ENCODE data around the gene MGAT4A. TPM values are rescaled to one million over a fixed set of nuclear protein-coding genes. Genes with fewer than 3 reads are reported as not detected.
"Not testable (repeated sequence)": the region's sequence is repeated elsewhere in the genome, so short reads cannot be mapped to it uniquely, and the experiment has no call there.

The MGAT4A gene
- total and polyA plus RNA-seq, 2 experiments from 2014 or later = 4.4 to 5.6 TPM

DNA sequence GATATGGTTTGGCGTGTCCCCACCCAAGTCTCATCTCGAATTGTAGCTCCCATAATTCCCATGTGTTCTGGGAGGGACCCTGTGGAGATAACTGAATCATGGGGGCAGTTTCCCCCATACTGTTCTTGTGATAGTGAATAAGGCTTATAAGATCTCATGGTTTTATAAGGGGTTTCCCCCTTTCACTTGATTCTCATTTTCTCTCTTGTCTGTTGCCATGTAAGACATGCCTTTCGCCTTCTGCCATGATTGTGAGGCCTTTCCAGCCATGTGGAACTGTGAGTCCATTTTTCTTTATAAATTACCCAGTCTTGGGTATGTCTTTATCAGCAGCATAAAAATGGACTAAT, 71.5 kb downstream of the MGAT4A start:
- H3K27me3 ChIP-seq (ENCODE audit: insufficient read depth); H3K4me3 Mint-ChIP-seq; H3K79me2 ChIP-seq (replicated peaks; ENCODE audit: insufficient read depth); H3K9me2 ChIP-seq (ENCODE audit: insufficient read depth); H3K27ac Mint-ChIP-seq; H4K20me1 ChIP-seq (replicated peaks; ENCODE audit: insufficient read depth); DNase-seq (ENCODE audit: low spot score); H3K27ac ChIP-seq (ENCODE audit: low read depth); H3K9me3 Mint-ChIP-seq; ATAC-seq; H3K4me3 ChIP-seq; H3K36me3 ChIP-seq (ENCODE audit: insufficient read depth); H3F3A ChIP-seq (replicated peaks; ENCODE audit: low read depth); H2AFZ ChIP-seq; H3K4me1 Mint-ChIP-seq; H3K36me3 Mint-ChIP-seq (ENCODE audit: low read depth); H3K4me2 ChIP-seq; H3K27me3 Mint-ChIP-seq (ENCODE audit: insufficient read depth, low read depth, poor library complexity); H3K4me1 ChIP-seq (ENCODE audit: insufficient read depth): not testable (repeated sequence)

DNA sequence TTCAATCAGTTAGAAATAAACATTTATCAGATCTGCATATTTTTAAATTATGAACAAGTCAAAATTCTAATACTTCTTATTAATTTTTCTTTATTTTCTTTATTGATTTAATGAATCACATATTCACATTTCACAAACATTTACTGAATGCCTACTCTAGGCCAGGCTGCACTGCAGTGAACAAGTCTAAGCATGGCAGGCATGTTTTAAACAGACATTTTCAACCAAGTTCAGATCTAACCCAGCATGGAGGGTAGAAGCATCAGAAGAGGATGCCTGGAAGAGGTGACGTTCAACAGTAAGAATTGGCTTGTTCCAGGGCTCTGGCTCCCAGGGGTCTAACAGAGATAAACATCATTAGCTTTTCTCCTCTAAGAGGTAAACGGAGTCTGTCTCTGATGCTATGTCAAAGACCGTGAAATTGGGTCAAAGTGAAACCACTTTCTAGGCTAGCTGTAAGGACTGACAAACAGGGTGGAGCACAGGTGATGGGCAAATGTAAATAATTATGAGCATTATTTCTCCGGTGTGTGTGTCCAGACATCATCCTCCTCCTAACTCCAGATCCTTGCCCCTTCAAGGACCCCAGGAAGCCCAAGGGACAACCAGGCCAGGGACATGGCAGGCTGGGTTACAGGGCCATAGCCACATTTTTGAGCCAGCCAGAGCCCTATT, 72.0 kb downstream of the MGAT4A start:
- no peak overlapping the region for H2AFZ ChIP-seq
- H3F3A ChIP-seq (replicated peaks; ENCODE audit: low read depth) = no peaks in the 10 kb centered on the region
- Mint-ChIP-seq H3K4me3 (no peak overlapping the region), H3K4me1 (no peaks in the 10 kb centered on the region; the same call in 2 of the 3 replicates), H3K27ac (no peak overlapping the region), H3K9me3 (peaks cover 3% of the 10 kb centered on the region; the same call in 2 of the 3 replicates), H3K36me3 (ENCODE audit: low read depth) (no peaks in the 10 kb centered on the region; the same call in 2 of the 3 replicates), H3K27me3 (ENCODE audit: insufficient read depth, low read depth, poor library complexity) (no peaks in the 10 kb centered on the region)
- H3K9me2 ChIP-seq (ENCODE audit: insufficient read depth) = 0 out of 2 replicates have a peak, but pooled peaks cover 4% of the 10 kb centered on the region
- H3K79me2 ChIP-seq (replicated peaks; ENCODE audit: insufficient read depth) = no peaks in the 10 kb centered on the region
- H3K4me1 ChIP-seq (ENCODE audit: insufficient read depth) = no peaks in the 10 kb centered on the region
- H3K27me3 ChIP-seq (ENCODE audit: insufficient read depth) = no peaks in the 10 kb centered on the region
- no peaks in the 10 kb centered on the region for H4K20me1 ChIP-seq (replicated peaks; ENCODE audit: insufficient read depth)
- H3K4me3 ChIP-seq = no peak overlapping the region
- DNase-seq (ENCODE audit: low spot score) (no peak), ATAC-seq (no peak)
- no peak overlapping the region for H3K27ac ChIP-seq (ENCODE audit: low read depth)
- H3K4me2 ChIP-seq = no peak overlapping the region
- no peaks in the 10 kb centered on the region for H3K36me3 ChIP-seq (ENCODE audit: insufficient read depth)
- TF ChIP-seq EZH2 (IDR thresholded peaks at IDR 0.05; ENCODE audit: low read depth, unreplicated experiment) (no peak), POLR2AphosphoS5 (IDR thresholded peaks at IDR 0.05; ENCODE audit: low read depth) (no peak), ZNF114 (CRISPR knock-in tag; IDR thresholded peaks at IDR 0.05) (no peak), CREB1 (CRISPR knock-in tag; IDR thresholded peaks at IDR 0.05; ENCODE audit: low read depth) (no peak), EZH2phosphoT487 (IDR thresholded peaks at IDR 0.05; ENCODE audit: unreplicated experiment) (no peak), ZNF331 (CRISPR knock-in tag; IDR thresholded peaks at IDR 0.05; ENCODE audit: low read depth) (no peak), JUNB (IDR thresholded peaks at IDR 0.05; ENCODE audit: unreplicated experiment) (no peak), ZNF462 (CRISPR knock-in tag; IDR thresholded peaks at IDR 0.05) (no peak), NANOG (IDR thresholded peaks at IDR 0.05; ENCODE audit: borderline replicate concordance) (no peak), ETS1 (IDR thresholded peaks at IDR 0.05) (no peak), STAT1 (IDR thresholded peaks at IDR 0.05; ENCODE audit: unreplicated experiment) (no peak)
- TF ChIP-seq, protein P1, sequence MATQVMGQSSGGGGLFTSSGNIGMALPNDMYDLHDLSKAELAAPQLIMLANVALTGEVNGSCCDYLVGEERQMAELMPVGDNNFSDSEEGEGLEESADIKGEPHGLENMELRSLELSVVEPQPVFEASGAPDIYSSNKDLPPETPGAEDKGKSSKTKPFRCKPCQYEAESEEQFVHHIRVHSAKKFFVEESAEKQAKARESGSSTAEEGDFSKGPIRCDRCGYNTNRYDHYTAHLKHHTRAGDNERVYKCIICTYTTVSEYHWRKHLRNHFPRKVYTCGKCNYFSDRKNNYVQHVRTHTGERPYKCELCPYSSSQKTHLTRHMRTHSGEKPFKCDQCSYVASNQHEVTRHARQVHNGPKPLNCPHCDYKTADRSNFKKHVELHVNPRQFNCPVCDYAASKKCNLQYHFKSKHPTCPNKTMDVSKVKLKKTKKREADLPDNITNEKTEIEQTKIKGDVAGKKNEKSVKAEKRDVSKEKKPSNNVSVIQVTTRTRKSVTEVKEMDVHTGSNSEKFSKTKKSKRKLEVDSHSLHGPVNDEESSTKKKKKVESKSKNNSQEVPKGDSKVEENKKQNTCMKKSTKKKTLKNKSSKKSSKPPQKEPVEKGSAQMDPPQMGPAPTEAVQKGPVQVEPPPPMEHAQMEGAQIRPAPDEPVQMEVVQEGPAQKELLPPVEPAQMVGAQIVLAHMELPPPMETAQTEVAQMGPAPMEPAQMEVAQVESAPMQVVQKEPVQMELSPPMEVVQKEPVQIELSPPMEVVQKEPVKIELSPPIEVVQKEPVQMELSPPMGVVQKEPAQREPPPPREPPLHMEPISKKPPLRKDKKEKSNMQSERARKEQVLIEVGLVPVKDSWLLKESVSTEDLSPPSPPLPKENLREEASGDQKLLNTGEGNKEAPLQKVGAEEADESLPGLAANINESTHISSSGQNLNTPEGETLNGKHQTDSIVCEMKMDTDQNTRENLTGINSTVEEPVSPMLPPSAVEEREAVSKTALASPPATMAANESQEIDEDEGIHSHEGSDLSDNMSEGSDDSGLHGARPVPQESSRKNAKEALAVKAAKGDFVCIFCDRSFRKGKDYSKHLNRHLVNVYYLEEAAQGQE (IDR thresholded peaks at IDR 0.05; ENCODE audit: unreplicated experiment) = no peak

Measured in GM23338 (cell line).